ENCODE results near the gene LGALS3.
A peak's percentile ranks its signal among the peaks of the same experiment; 100 is the strongest.

The LGALS3 gene

GRCh38 chr14:55125403-55125802 lies 3.6 kb upstream of the LGALS3 start:
- no peak for DNase-seq (ENCODE audit: low spot score)
- Histone ChIP-seq H3K27ac (peak overlapping the region; percentile 24 to 52), H3K4me3 (no peak overlapping the region)
- no peak for TF ChIP-seq CTCF (IDR thresholded peaks at IDR 0.05)

- peak overlapping the region; percentile 24 to 52 for H3K27ac ChIP-seq
- TF ChIP-seq CTCF (IDR thresholded peaks at IDR 0.05): no peak
- no peak overlapping the region for H3K4me3 ChIP-seq
- no peak for DNase-seq (ENCODE audit: low spot score)
Observed at GRCh38 chr14:55126034-55126433, 3.0 kb upstream of the LGALS3 start.

- Histone ChIP-seq H3K27ac (peak overlapping the region in 1 of 2 donors; percentile 24), H3K4me3 (no peak overlapping the region)
- no peak for DNase-seq (ENCODE audit: low spot score)
- no peak for TF ChIP-seq CTCF (IDR thresholded peaks at IDR 0.05)
Observed at GRCh38 chr14:55126932-55127459, 2.1 kb upstream of the LGALS3 start.

GRCh38 chr14:55127460-55127951 lies 1.5 kb upstream of the LGALS3 start:
- no peak for TF ChIP-seq CTCF (IDR thresholded peaks at IDR 0.05)

GRCh38 chr14:55128386-55129085 lies 516 bp upstream of the LGALS3 start:
- TF ChIP-seq CTCF (IDR thresholded peaks at IDR 0.05): no peak
- H3K27ac ChIP-seq: peak overlapping the region; percentile 92 to 97
- H3K4me3 ChIP-seq: peak overlapping the region; percentile 97
- no peak for DNase-seq (ENCODE audit: low spot score)

More at GRCh38 chr14:55127460-55127951, 1.5 kb upstream of the LGALS3 start:
- Histone ChIP-seq H3K27ac (no peak overlapping the region), H3K4me3 (no peak overlapping the region)
- DNase-seq (ENCODE audit: low spot score): no peak

- TF ChIP-seq CTCF (IDR thresholded peaks at IDR 0.05): no peak
- H3K27ac ChIP-seq: peak overlapping the region; percentile 92 to 97
- DNase-seq (ENCODE audit: low spot score): peak; percentile 86
- peak overlapping the region; percentile 97 for H3K4me3 ChIP-seq
Observed at GRCh38 chr14:55129428-55130195, 560 bp downstream of the LGALS3 start.
